GM10248 (cell line): Measurements from ENCODE around the gene REEP6.
"Not testable (repeated sequence)": the region's sequence is repeated elsewhere in the genome, so short reads cannot be mapped to it uniquely, and the experiment has no call there.

ENCODE experiments used
- CTCF ChIA-PET: fragments of 300-600 bp; sonication (Branson Sonifier 250); formaldehyde crosslinking; extraction: SDS; loops from one replicate; lab custom pipeline; 2021; ENCODE audit warnings: antibody characterized with exemption; lab: Yijun Ruan, JAX
- POLR2A ChIA-PET: fragments of 350-650 bp; sonication (Branson Sonifier 250); formaldehyde crosslinking; extraction: SDS; loops from one replicate; lab custom pipeline; 2020; ENCODE audit warnings: antibody characterized with exemption; lab: Yijun Ruan, JAX
- DNase-seq: peaks from one replicate; pipeline ENCODE4 v3.0.0; 2012; ENCODE audit errors: extremely low spot score
- CTCF ChIP-seq: IDR thresholded peaks from 2 replicates; pipeline ENCODE4 v1.5.1; 2012; ENCODE audit warnings: mild to moderate bottlenecking, low read depth; ENCODE audit errors: extremely low read depth, missing control alignments, control extremely low read depth

REEP6 gene

GRCh38 chr19:1538978-1539377, 48.0 kb downstream of the REEP6 start:
- ChIA-PET CTCF (interaction anchor here (0.7 kb wide), 1 partner anchor 38 kb away, joined by 3 read pairs; no protein-coding TSS in a partner anchor), POLR2A (no interaction called here)
- DNase-seq = no peak

GRCh38 chr19:1539749-1540148, 48.8 kb downstream of the REEP6 start:
- POLR2A ChIA-PET, DNase-seq: not testable (repeated sequence)

More at GRCh38 chr19:1538978-1539377, 48.0 kb downstream of the REEP6 start:
- no peak for TF ChIP-seq CTCF

GRCh38 chr19:1540365-1540925, 49.5 kb downstream of the REEP6 start:
- CTCF ChIA-PET = no interaction called here
- POLR2A ChIA-PET = no interaction called here
- no peak for TF ChIP-seq CTCF
- DNase-seq = no peak

More at GRCh38 chr19:1539749-1540148, 48.8 kb downstream of the REEP6 start:
- CTCF ChIA-PET = not testable (repeated sequence)
